Measurements from ENCODE around the gene FAM163B. TPM values are rescaled to one million over a fixed set of nuclear protein-coding genes. Genes with fewer than 3 reads are reported as not detected.

FAM163B gene
- total and polyA plus RNA-seq, 9 of the 15 experiments (the other 6 are each of a cell fraction or from before 2014, with no cell fraction given) = not detected

DNA sequence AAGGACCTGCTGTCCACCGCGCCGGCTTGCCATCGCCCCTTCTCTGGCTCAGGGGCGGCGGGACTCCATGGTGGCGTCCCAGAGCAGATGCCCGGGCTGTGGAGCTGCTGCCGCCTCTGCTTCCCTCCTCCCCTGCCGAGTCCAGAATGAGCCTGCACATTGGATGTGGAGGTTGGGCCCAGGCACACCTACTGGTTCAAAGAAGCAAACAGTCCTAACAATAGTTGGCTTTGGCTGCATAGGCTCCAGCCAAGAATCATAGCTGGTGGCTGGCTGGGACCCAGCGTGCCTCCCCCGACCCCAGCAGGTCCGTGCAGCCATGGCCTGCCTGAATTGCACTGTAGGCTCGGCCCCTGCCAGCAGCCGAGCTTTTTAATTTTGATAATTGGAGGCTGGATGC is 48.9 kb downstream of the FAM163B start:
- H3K36me3 ChIP-seq (ENCODE audit: control insufficient read depth, insufficient read depth, low read length) = no peaks in the 10 kb centered on the region
- ChIA-PET POLR2A (no interaction called here), CTCF (ENCODE audit: low intra/inter-chr PET ratio) (no interaction called here)
- H3K9ac ChIP-seq (ENCODE audit: insufficient read depth in 1 of 2, low read depth in 2 of 2, low read length in 2 of 2) = no peak overlapping the region
- no TSS peak for BruUV-seq (replicated peaks)
- H4K20me1 ChIP-seq (replicated peaks; ENCODE audit: control insufficient read depth, insufficient read depth, low read length) = no peaks in the 10 kb centered on the region
- no peak overlapping the region for H3K27ac ChIP-seq (ENCODE audit: extremely low read depth, low read depth, low read length)
- ATAC-seq (no peak), FAIRE-seq (no peak), DNase-seq (ENCODE audit: extremely low read depth in 1 of 4, low spot score in 3 of 4) (no peak)
- in situ Hi-C loops (cut with MboI) (no loop called here), intact Hi-C loops (cut with micrococcal nuclease) (no loop called here)
- H3K79me2 ChIP-seq (ENCODE audit: control insufficient read depth, insufficient read depth, low read length) = no peaks in the 10 kb centered on the region
- H3K9me3 ChIP-seq (replicated peaks; ENCODE audit: control insufficient read depth, insufficient read depth, low read depth, low read length) = no peaks in the 10 kb centered on the region
- WGBS (ENCODE audit: insufficient coverage, low coverage, missing lambda C conversion rate) = 26% methylated on average over 12 of the region's 15 CpGs
- peaks cover 7 to 26% of the 10 kb centered on the region in 2 experiments; a peak in 4 of 5 replicates for H3K4me1 ChIP-seq (replicated peaks in 1 of 2; ENCODE audit: control insufficient read depth in 2 of 2, insufficient read depth in 2 of 2, low read length in 2 of 2)
- no peak overlapping the region for H3K4me2 ChIP-seq (ENCODE audit: insufficient read depth, low read length)
- no peak overlapping the region for H2AFZ ChIP-seq (ENCODE audit: low read depth, low read length)
- peaks cover 5% of the 10 kb centered on the region for H3K9me1 ChIP-seq (ENCODE audit: control insufficient read depth, insufficient read depth, low read length)
- no peak for TF ChIP-seq ZKSCAN3 (CRISPR knock-in tag; IDR thresholded peaks at IDR 0.05)
- no peak for TF ChIP-seq ZSCAN32 (CRISPR knock-in tag; IDR thresholded peaks at IDR 0.05)
- no peak for TF ChIP-seq ZBTB1 (CRISPR knock-in tag; IDR thresholded peaks at IDR 0.05; ENCODE audit: borderline replicate concordance, low read depth)
- TF ChIP-seq ARID1B (IDR thresholded peaks at IDR 0.05) = no peak
- TF ChIP-seq, protein P1, sequence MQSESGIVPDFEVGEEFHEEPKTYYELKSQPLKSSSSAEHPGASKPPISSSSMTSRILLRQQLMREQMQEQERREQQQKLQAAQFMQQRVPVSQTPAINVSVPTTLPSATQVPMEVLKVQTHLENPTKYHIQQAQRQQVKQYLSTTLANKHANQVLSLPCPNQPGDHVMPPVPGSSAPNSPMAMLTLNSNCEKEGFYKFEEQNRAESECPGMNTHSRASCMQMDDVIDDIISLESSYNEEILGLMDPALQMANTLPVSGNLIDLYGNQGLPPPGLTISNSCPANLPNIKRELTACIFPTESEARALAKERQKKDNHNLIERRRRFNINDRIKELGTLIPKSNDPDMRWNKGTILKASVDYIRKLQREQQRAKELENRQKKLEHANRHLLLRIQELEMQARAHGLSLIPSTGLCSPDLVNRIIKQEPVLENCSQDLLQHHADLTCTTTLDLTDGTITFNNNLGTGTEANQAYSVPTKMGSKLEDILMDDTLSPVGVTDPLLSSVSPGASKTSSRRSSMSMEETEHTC (IDR thresholded peaks at IDR 0.05) = no peak
- no peak for TF ChIP-seq RBM15 (IDR thresholded peaks at IDR 0.05; ENCODE audit: insufficient read depth, low read length)
- no peak for TF ChIP-seq RAD21 (CRISPR knock-in tag; conservative IDR thresholded peaks at IDR 0.05 in 1 of 2, IDR thresholded peaks at IDR 0.05 in 1 of 2)
- no peak for TF ChIP-seq PPARD (CRISPR knock-in tag; IDR thresholded peaks at IDR 0.05)
- TF ChIP-seq ZNF143 (CRISPR knock-in tag; IDR thresholded peaks at IDR 0.05) = no peak
- no peak for TF ChIP-seq ZNF778 (CRISPR knock-in tag; IDR thresholded peaks at IDR 0.05)
- H3K4me3 ChIP-seq = no peak overlapping the region
- H3K27me3 ChIP-seq (ENCODE audit: control insufficient read depth in 2 of 2, insufficient read depth in 2 of 2, low read length in 2 of 2) = peaks cover 1 to 21% of the 10 kb centered on the region in 2 experiments; a peak in 3 of 5 replicates

Data from K562 (cell line).